ENCODE data around the gene RASGRF2. TPM values are rescaled to one million over a fixed set of nuclear protein-coding genes. Genes with fewer than 3 reads are reported as not detected.
"Not testable (repeated sequence)": the region's sequence is repeated elsewhere in the genome, so short reads cannot be mapped to it uniquely, and the experiment has no call there.

Gene RASGRF2
- total and polyA plus RNA-seq, 2 experiments from 2014 or later = 0.04 TPM; not detected in 1

GRCh38 chr5:81115261-81115660, 155.1 kb downstream of the RASGRF2 start:
- no peaks in the 10 kb centered on the region for H3K79me2 ChIP-seq (ENCODE audit: insufficient read depth)
- no peaks in the 10 kb centered on the region for H3K9me3 ChIP-seq (ENCODE audit: low read depth)
- H2AFZ ChIP-seq = no peak overlapping the region
- no peaks in the 10 kb centered on the region for H4K20me1 ChIP-seq (ENCODE audit: insufficient read depth)
- WGBS, 2 experiments (ENCODE audit: low coverage in 1 of 2, low lambda C conversion rate in 2 of 2, missing lambda C conversion rate in 2 of 2) = 64 to 68% methylated on average over 4 of the region's 4 CpGs
- TF ChIP-seq EZH2phosphoT487 (IDR thresholded peaks at IDR 0.05; ENCODE audit: insufficient read depth, low read depth) (no peak), EZH2 (IDR thresholded peaks at IDR 0.05; ENCODE audit: insufficient read depth, poor library complexity, severe bottlenecking) (no peak)
- H3K36me3 ChIP-seq (ENCODE audit: low read depth) = no peaks in the 10 kb centered on the region
- no peak overlapping the region for H3K4me3 ChIP-seq
- H3K27ac ChIP-seq = no peak overlapping the region
- H3K4me2 ChIP-seq (ENCODE audit: unreplicated experiment) = no peak overlapping the region
- H3F3A ChIP-seq (ENCODE audit: insufficient read depth) = no peaks in the 10 kb centered on the region
- in situ Hi-C loops (cut with MboI) = no loop called here
- no peaks in the 10 kb centered on the region for H3K4me1 ChIP-seq (ENCODE audit: insufficient read depth)
- H3K27me3 ChIP-seq (replicated peaks; ENCODE audit: insufficient read depth) = no peaks in the 10 kb centered on the region
- no peak for DNase-seq
- no peaks in the 10 kb centered on the region for H3K9me2 ChIP-seq (ENCODE audit: insufficient read depth)
- no peak overlapping the region for H3K9ac ChIP-seq

DNA sequence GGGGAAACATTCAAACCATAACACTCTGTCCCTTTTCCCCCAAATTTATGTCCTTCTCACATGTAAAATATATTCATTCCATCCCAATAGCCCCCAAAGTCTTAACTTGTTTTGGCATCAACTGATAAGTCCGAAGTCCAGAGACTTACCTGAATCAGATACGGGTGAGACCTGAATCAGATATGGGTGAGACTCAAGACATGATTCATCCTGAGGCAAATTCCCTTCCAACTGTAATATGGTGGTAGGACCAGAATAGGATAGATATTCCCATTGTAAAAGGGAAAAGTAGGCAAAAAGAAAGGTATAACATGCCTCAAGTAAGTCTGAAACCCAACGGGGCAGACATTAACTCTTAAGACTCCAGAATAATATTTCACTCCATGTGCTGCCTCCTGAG, 157.4 kb downstream of the RASGRF2 start:
- H3K9ac ChIP-seq = no peak overlapping the region
- H2AFZ ChIP-seq = no peak overlapping the region
- no peaks in the 10 kb centered on the region; the same call in 1 of the 2 replicates for H3K27me3 ChIP-seq (replicated peaks; ENCODE audit: insufficient read depth)
- no peaks in the 10 kb centered on the region for H4K20me1 ChIP-seq (ENCODE audit: insufficient read depth)
- H3K79me2 ChIP-seq (ENCODE audit: insufficient read depth) = no peaks in the 10 kb centered on the region
- TF ChIP-seq EZH2phosphoT487 (IDR thresholded peaks at IDR 0.05; ENCODE audit: insufficient read depth, low read depth) (no peak), EZH2 (IDR thresholded peaks at IDR 0.05; ENCODE audit: insufficient read depth, poor library complexity, severe bottlenecking) (no peak)
- no peaks in the 10 kb centered on the region for H3K9me3 ChIP-seq (ENCODE audit: low read depth)
- no peak for DNase-seq
- H3K27ac ChIP-seq = no peak overlapping the region
- H3K36me3 ChIP-seq (ENCODE audit: low read depth) = no peaks in the 10 kb centered on the region
- no peaks in the 10 kb centered on the region for H3K4me1 ChIP-seq (ENCODE audit: insufficient read depth)
- H3K4me2 ChIP-seq (ENCODE audit: unreplicated experiment) = no peak overlapping the region
- no peak overlapping the region for H3K4me3 ChIP-seq
- H3F3A ChIP-seq (ENCODE audit: insufficient read depth) = no peaks in the 10 kb centered on the region
- no peaks in the 10 kb centered on the region for H3K9me2 ChIP-seq (ENCODE audit: insufficient read depth)
- WGBS, 2 experiments (ENCODE audit: low coverage in 1 of 2, low lambda C conversion rate in 2 of 2, missing lambda C conversion rate in 2 of 2) = 58 to 76% methylated on average over 3 of the region's 3 CpGs
- in situ Hi-C loops (cut with MboI) = no loop called here

GRCh38 chr5:81121273-81121672, 161.1 kb downstream of the RASGRF2 start:
- DNase-seq = no peak
- Histone ChIP-seq H3K4me2 (ENCODE audit: unreplicated experiment) (no peak overlapping the region), H3K27ac (no peak overlapping the region), H3K4me3 (no peak overlapping the region), H3K27me3 (replicated peaks; ENCODE audit: insufficient read depth) (no peaks in the 10 kb centered on the region; the same call in 1 of the 2 replicates), H4K20me1 (ENCODE audit: insufficient read depth) (no peaks in the 10 kb centered on the region), H3K4me1 (ENCODE audit: insufficient read depth) (no peaks in the 10 kb centered on the region), H3F3A (ENCODE audit: insufficient read depth) (no peaks in the 10 kb centered on the region), H3K36me3 (ENCODE audit: low read depth) (no peaks in the 10 kb centered on the region), H3K9ac (no peak overlapping the region), H2AFZ (no peak overlapping the region), H3K9me3 (ENCODE audit: low read depth) (no peaks in the 10 kb centered on the region), H3K79me2 (ENCODE audit: insufficient read depth) (no peaks in the 10 kb centered on the region), H3K9me2 (ENCODE audit: insufficient read depth) (no peaks in the 10 kb centered on the region)
- TF ChIP-seq EZH2 (IDR thresholded peaks at IDR 0.05; ENCODE audit: insufficient read depth, poor library complexity, severe bottlenecking) = no peak
- TF ChIP-seq EZH2phosphoT487 (IDR thresholded peaks at IDR 0.05; ENCODE audit: insufficient read depth, low read depth) = no peak
- 58 to 59% methylated on average over 5 of the region's 5 CpGs for WGBS, 2 experiments (ENCODE audit: low coverage in 1 of 2, low lambda C conversion rate in 2 of 2, missing lambda C conversion rate in 2 of 2)
- in situ Hi-C loops (cut with MboI) = no loop called here

DNA sequence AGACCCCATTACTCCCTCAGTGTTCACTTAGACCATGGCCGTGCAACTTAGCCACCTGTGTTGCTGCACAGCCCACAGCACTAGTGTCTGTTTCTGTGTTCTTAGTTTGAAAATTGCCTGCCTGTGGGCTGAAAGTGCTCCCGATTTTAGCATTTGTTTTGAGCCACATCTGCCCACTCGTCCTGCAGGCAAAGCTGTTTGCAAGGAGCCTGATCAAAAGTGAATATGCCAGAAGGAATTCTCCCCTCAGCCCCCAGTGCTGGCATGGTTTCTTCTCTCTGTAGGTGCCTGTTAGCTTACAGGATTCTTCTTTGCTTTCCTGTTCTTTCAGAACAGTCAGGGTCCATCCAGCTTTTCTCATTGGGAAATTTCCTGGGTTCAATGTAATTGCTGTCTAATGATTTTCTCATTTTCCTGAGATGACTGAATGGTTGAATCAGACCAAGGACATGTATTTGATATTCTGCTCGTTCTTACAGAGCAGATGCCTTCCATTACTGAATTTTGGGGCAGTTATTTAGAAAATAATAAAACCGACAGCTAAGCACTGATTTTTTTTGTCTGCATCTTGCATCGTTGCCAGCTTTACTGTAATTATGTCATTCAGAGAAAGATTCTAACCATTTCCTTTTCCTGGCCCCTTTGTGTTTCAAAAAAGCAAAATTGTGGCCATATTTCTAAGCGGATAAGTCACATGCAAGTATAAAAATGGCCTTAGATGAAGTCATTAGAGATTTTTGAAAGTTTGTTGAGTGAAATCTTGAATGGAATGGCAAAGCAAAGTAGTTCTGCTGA, 161.9 kb downstream of the RASGRF2 start:
- DNase-seq = no peak
- H3K9ac ChIP-seq = no peak overlapping the region
- H3K27ac ChIP-seq = no peak overlapping the region
- no peaks in the 10 kb centered on the region for H3K4me1 ChIP-seq (ENCODE audit: insufficient read depth)
- 18 to 20% methylated on average over 7 of the region's 7 CpGs for WGBS, 2 experiments (ENCODE audit: low coverage in 1 of 2, low lambda C conversion rate in 2 of 2, missing lambda C conversion rate in 2 of 2)
- no peak overlapping the region for H2AFZ ChIP-seq
- no peak overlapping the region for H3K4me2 ChIP-seq (ENCODE audit: unreplicated experiment)
- H3K9me2 ChIP-seq (ENCODE audit: insufficient read depth) = no peaks in the 10 kb centered on the region
- TF ChIP-seq EZH2 (IDR thresholded peaks at IDR 0.05; ENCODE audit: insufficient read depth, poor library complexity, severe bottlenecking) = no peak
- in situ Hi-C loops (cut with MboI) = no loop called here
- no peaks in the 10 kb centered on the region; the same call in 1 of the 2 replicates for H3K27me3 ChIP-seq (replicated peaks; ENCODE audit: insufficient read depth)
- no peaks in the 10 kb centered on the region for H4K20me1 ChIP-seq (ENCODE audit: insufficient read depth)
- no peaks in the 10 kb centered on the region for H3F3A ChIP-seq (ENCODE audit: insufficient read depth)
- no peaks in the 10 kb centered on the region for H3K36me3 ChIP-seq (ENCODE audit: low read depth)
- H3K9me3 ChIP-seq (ENCODE audit: low read depth) = no peaks in the 10 kb centered on the region
- H3K79me2 ChIP-seq (ENCODE audit: insufficient read depth) = no peaks in the 10 kb centered on the region
- H3K4me3 ChIP-seq = no peak overlapping the region

DNA sequence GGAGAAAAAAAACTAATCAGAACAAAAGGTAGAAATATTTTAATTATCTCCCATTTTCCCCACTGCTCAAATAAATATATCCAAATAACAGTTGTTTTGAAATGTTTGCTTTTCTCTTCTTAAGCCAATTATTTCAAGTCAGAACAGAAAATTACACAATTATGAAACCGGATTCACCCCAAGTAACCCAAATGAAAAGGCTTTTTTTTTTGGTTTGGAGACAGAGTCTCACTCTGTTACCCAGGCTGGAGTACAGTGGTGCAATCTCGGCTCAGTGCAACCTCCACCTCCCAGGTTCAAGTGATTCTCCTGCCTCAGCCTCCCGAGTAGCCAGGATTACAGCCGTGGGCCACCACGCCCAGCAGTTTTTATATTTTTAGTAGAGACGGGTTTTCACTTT, 164.5 kb downstream of the RASGRF2 start:
- H3K9ac ChIP-seq; DNase-seq; H3K9me2 ChIP-seq (ENCODE audit: insufficient read depth); H3K36me3 ChIP-seq (ENCODE audit: low read depth); H3K9me3 ChIP-seq (ENCODE audit: low read depth); H3F3A ChIP-seq (ENCODE audit: insufficient read depth); H3K4me2 ChIP-seq (ENCODE audit: unreplicated experiment); H3K27me3 ChIP-seq (replicated peaks; ENCODE audit: insufficient read depth); in situ Hi-C loops (cut with MboI); H3K79me2 ChIP-seq (ENCODE audit: insufficient read depth); H3K4me3 ChIP-seq; H3K27ac ChIP-seq; H4K20me1 ChIP-seq (ENCODE audit: insufficient read depth); H2AFZ ChIP-seq; H3K4me1 ChIP-seq (ENCODE audit: insufficient read depth): not testable (repeated sequence)
- 54 to 55% methylated on average over 6 of the region's 6 CpGs for WGBS, 2 experiments (ENCODE audit: low coverage in 1 of 2, low lambda C conversion rate in 2 of 2, missing lambda C conversion rate in 2 of 2)

All from GM23248 (cell line).